BLaER1 (cell line): ENCODE results near the gene DLG3.
A peak's percentile ranks its signal among the peaks of the same experiment; 100 is the strongest.
"Not testable (repeated sequence)": the region's sequence is repeated elsewhere in the genome, so short reads cannot be mapped to it uniquely, and the experiment has no call there.

Experiments
- H3K27ac ChIP-seq: shearing (Covaris generic); formaldehyde crosslinking; 2 replicates; pipeline ENCODE4 v1.8.1; 2022
- H3K27me3 ChIP-seq: shearing (Covaris generic); formaldehyde crosslinking; 2 replicates; pipeline ENCODE4 v1.8.1; 2022
- H3K36me3 ChIP-seq: shearing (Covaris generic); formaldehyde crosslinking; 2 replicates; pipeline ENCODE4 v1.8.1; 2022
- H3K4me1 ChIP-seq: shearing (Covaris generic); formaldehyde crosslinking; 2 replicates; pipeline ENCODE4 v1.8.1; 2022
- H3K4me2 ChIP-seq: shearing (Covaris generic); formaldehyde crosslinking; 2 replicates; pipeline ENCODE4 v1.8.1; 2022
- H3K4me3 ChIP-seq: shearing (Covaris generic); formaldehyde crosslinking; 2 replicates; pipeline ENCODE4 v1.8.1; 2022
- H3K9ac ChIP-seq: shearing (Covaris generic); formaldehyde crosslinking; 2 replicates; pipeline ENCODE4 v1.8.1; 2022
- H3K9me3 ChIP-seq: shearing (Covaris generic); formaldehyde crosslinking; 2 replicates; pipeline ENCODE4 v1.8.1; 2022
- H4K20me1 ChIP-seq: shearing (Covaris generic); formaldehyde crosslinking; 2 replicates; pipeline ENCODE4 v1.8.1; 2022
- Cebpa-rat ChIP-seq: shearing (Covaris generic); IDR thresholded peaks from 2 replicates; pipeline ENCODE4 v1.8.1; 2022

The DLG3 gene

DNA sequence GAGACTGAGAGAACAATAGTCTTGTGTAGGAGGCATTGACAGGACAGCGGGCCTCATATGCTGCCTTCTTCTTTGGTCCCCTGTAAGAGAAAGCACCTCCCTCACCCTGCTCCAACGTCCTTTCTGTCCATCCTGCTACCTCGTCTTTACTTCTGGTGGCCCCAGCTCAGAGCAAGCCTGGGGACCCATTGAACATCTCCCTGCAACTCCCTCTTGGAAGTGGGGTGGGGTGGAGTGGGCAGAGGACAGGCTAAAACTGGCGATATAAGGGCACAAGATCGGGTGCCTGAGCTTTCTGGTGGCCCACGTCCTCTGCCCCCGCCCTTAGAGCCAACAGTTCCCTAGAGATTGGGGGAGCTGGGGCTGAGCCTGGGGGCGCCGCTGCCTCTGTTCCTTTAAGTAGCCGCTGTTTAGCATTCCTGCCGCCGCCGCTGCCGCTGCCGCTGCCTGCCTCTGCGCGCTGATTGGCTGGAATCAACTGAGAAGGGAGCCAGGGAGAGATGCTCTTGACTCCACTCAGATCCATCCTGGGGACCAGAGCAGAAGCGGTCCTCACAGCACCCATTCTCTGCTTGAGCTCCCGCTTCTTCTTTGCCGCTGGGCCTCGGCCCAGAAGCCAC, at the start of gene DLG3:
TSS of gene DLG3 (plus strand) at position 510 of the 620 bp plus-strand sequence. CDS start 367 bp downstream, outside the sequence.
- Histone ChIP-seq H3K9ac (no peak within 1 kb of the TSS), H3K4me1 (peaks cover under 1% of the 10 kb centered on the region), H3K4me2 (peak within 1 kb of the TSS; percentile 12; the same call in 1 of the 2 replicates), H3K4me3 (no peak within 1 kb of the TSS), H3K36me3 (no peaks in the 10 kb centered on the region), H4K20me1 (no peaks in the 10 kb centered on the region; the same call in 1 of the 2 replicates), H3K27me3 (peaks cover 94% of the 10 kb centered on the region), H3K27ac (no peak within 1 kb of the TSS), H3K9me3 (no peaks in the 10 kb centered on the region)
- no peak for TF ChIP-seq Cebpa-rat

DNA sequence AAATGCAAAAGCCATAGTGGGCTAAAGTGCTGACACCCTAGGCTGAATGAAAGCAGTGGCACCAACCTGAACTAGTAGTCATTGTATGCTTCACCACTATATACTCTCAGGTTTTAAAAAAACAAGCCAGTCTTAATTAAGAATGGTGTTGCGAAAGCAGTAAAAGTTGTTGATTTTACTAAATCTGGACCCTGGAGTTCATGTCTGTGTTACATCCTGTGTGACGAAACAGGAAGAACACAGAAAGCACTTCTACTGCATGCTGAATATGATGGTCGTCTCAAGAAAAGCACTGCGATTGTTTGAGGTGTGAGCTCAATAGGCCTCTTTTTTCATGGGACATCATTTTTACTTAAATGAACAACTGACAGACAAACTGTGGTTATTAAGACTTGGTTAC, 45.7 kb upstream of the DLG3 start:
- Histone ChIP-seq H3K27me3 (peaks cover 27% of the 10 kb centered on the region), H3K36me3 (peaks cover 49% of the 10 kb centered on the region), H4K20me1 (no peaks in the 10 kb centered on the region), H3K4me3 (no peak overlapping the region), H3K4me2 (no peak overlapping the region), H3K27ac (no peak overlapping the region), H3K4me1 (no peaks in the 10 kb centered on the region), H3K9me3 (peaks cover 5% of the 10 kb centered on the region), H3K9ac (no peak overlapping the region)
- TF ChIP-seq Cebpa-rat = no peak

DNA sequence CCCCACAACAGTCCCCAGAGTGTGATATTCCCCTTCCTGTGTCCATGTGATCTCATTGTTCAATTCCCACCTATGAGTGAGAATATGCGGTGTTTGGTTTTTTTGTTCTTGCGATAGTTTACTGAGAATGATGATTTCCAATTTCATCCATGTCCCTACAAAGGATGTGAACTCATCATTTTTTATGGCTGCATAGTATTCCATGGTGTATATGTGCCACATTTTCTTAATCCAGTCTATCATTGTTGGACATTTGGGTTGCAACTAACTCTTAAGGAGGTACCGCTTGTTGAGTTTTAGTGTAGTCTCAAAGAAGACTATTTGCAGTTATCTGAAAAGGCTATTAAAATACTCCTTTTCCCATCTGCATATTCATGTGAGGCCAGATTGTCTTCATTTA, 44.5 kb upstream of the DLG3 start:
- not testable (repeated sequence) for H4K20me1 ChIP-seq, H3K9me3 ChIP-seq, H3K9ac ChIP-seq, H3K27ac ChIP-seq, H3K4me1 ChIP-seq, H3K4me2 ChIP-seq, H3K4me3 ChIP-seq
- peaks cover 57% of the 10 kb centered on the region for H3K36me3 ChIP-seq
- H3K27me3 ChIP-seq = peaks cover 30% of the 10 kb centered on the region

DNA sequence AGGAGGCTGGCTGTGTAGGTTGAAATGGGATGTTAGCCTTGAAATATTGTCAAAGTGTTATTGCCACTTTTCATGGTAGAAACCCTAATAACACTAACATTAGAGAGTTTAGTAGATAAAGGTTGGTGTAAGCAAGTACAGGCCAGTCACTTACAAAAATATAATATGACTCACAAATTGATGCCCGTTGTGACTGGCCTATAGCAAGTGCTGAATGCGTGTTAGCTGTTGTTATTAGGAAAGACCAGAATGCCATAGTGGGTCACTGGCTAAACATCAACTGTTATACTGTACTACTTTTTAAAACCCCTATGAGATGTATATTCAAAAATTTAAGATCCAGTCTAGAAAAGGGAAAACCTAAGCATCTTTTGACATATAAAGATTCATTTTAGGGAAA, 41.9 kb upstream of the DLG3 start:
- Histone ChIP-seq H3K36me3 (peaks cover 60% of the 10 kb centered on the region), H3K27ac (no peak overlapping the region), H3K9me3 (no peaks in the 10 kb centered on the region), H3K4me3 (no peak overlapping the region), H3K4me2 (no peak overlapping the region), H3K9ac (no peak overlapping the region), H4K20me1 (no peaks in the 10 kb centered on the region), H3K27me3 (peaks cover 40% of the 10 kb centered on the region), H3K4me1 (no peaks in the 10 kb centered on the region)
- TF ChIP-seq Cebpa-rat = no peak

- TF ChIP-seq Cebpa-rat = no peak
- Histone ChIP-seq H4K20me1 (no peaks in the 10 kb centered on the region), H3K27ac (no peak overlapping the region), H3K4me3 (no peak overlapping the region), H3K36me3 (peaks cover 73% of the 10 kb centered on the region), H3K9me3 (no peaks in the 10 kb centered on the region), H3K27me3 (peaks cover 52% of the 10 kb centered on the region), H3K4me1 (no peaks in the 10 kb centered on the region), H3K9ac (no peak overlapping the region), H3K4me2 (no peak overlapping the region)
Observed at GRCh38 chrX:70405003-70405402, 39.6 kb upstream of the DLG3 start.

DNA sequence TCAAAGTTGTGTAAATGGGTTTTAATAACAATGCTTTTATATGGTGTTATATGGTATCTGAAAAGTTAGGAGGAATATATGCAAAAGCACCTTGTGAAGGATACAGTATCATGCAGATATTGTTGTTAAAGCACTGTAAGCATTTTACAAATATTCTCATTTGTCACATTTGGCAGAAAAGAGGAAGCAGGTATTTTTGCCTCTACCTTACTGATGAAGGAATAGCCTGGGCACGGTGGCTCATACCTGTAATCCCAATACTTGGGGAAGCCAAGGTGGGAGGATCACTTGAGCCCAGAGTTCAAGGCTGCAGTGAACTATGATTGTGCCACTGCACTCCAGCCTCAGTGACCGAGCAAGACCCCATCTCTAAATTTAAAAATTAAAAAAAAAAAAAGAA, 33.7 kb upstream of the DLG3 start:
- no peak for TF ChIP-seq Cebpa-rat
- no peak overlapping the region for H3K27ac ChIP-seq
- H3K27me3 ChIP-seq = peaks cover 69% of the 10 kb centered on the region
- peaks cover 60% of the 10 kb centered on the region for H3K36me3 ChIP-seq
- no peak overlapping the region for H3K4me2 ChIP-seq
- H3K4me1 ChIP-seq = no peaks in the 10 kb centered on the region
- no peak overlapping the region for H3K4me3 ChIP-seq
- H4K20me1 ChIP-seq = no peaks in the 10 kb centered on the region
- no peaks in the 10 kb centered on the region for H3K9me3 ChIP-seq
- no peak overlapping the region for H3K9ac ChIP-seq

DNA sequence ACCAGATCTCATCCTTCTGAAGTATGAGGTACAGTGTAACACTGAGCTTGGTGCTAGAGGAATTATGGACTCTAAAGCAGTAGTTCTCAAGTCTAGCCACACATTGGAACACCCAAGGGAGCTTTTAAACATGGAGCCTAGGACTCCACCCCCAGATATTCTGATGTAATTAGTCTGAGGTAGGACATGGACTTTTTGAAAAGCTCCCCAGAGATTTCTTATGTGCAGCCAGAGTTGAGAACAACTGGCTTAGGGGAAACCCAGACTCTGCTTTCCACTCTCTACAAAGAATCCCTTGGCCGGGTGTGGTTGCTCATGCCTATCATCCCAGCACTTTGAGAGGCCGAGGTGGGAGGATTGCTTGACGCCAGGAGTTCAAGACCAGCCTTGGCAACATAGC, 33.2 kb upstream of the DLG3 start:
- H3K4me3 ChIP-seq = no peak overlapping the region
- peaks cover 54% of the 10 kb centered on the region for H3K36me3 ChIP-seq
- H3K27ac ChIP-seq = no peak overlapping the region
- no peak overlapping the region for H3K9ac ChIP-seq
- H3K9me3 ChIP-seq = no peaks in the 10 kb centered on the region
- peaks cover 63% of the 10 kb centered on the region for H3K27me3 ChIP-seq
- H3K4me1 ChIP-seq = no peaks in the 10 kb centered on the region
- no peak overlapping the region for H3K4me2 ChIP-seq
- TF ChIP-seq Cebpa-rat = no peak
- H4K20me1 ChIP-seq = no peaks in the 10 kb centered on the region

- H3K9ac ChIP-seq = no peak overlapping the region
- H3K27ac ChIP-seq = no peak overlapping the region
- H3K4me1 ChIP-seq = no peaks in the 10 kb centered on the region
- no peaks in the 10 kb centered on the region for H3K9me3 ChIP-seq
- H3K4me2 ChIP-seq = no peak overlapping the region
- H3K4me3 ChIP-seq = no peak overlapping the region
- peaks cover 85% of the 10 kb centered on the region for H3K27me3 ChIP-seq
- TF ChIP-seq Cebpa-rat = no peak
- no peaks in the 10 kb centered on the region; the same call in 1 of the 2 replicates for H4K20me1 ChIP-seq
- H3K36me3 ChIP-seq = peaks cover 40% of the 10 kb centered on the region
Observed at GRCh38 chrX:70421618-70422017, 23.0 kb upstream of the DLG3 start.

DNA sequence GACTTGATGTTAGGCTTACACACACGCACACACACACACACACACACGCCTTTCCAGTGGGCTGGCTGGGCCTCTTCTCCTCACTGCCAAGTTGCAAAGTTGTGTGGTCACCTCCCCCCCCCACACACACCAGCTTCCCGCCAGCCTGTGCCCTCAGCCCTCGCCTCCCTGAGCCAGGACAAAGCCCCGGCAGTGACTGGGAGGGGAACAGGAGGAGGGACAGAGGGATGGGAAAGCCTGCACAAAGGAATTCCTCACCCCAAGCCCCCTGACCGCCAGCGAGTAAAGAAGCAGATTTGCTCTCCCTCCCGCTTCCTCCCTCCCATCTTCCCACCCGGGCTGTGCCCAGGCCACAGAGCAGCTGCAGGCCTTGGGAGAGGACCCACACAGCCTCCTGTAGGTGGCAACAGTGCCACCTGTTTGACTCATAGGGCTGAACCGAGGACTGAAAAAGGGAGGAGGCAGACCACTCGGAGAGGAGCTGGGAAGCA, 21.7 kb upstream of the DLG3 start, which contains the start of gene GDPD2:
TSS of gene GDPD2 (plus strand) at position 464 of the 491 bp plus-strand sequence. CDS start 1,671 bp downstream, outside the sequence.
- H3K4me2 ChIP-seq = no peak within 1 kb of the TSS
- no peaks in the 10 kb centered on the region; the same call in 1 of the 2 replicates for H4K20me1 ChIP-seq
- H3K4me3 ChIP-seq = no peak within 1 kb of the TSS
- H3K36me3 ChIP-seq = peaks cover 38% of the 10 kb centered on the region
- no peak within 1 kb of the TSS for H3K27ac ChIP-seq
- no peaks in the 10 kb centered on the region for H3K4me1 ChIP-seq
- peaks cover 94% of the 10 kb centered on the region for H3K27me3 ChIP-seq
- no peaks in the 10 kb centered on the region for H3K9me3 ChIP-seq
- no peak for TF ChIP-seq Cebpa-rat
- H3K9ac ChIP-seq = no peak within 1 kb of the TSS

GRCh38 chrX:70423936-70424675, 20.5 kb upstream of the DLG3 start:
- Histone ChIP-seq H3K36me3 (peaks cover 25% of the 10 kb centered on the region), H3K4me2 (no peak overlapping the region), H4K20me1 (no peaks in the 10 kb centered on the region; the same call in 1 of the 2 replicates), H3K9me3 (no peaks in the 10 kb centered on the region), H3K9ac (no peak overlapping the region), H3K4me3 (no peak overlapping the region), H3K27ac (no peak overlapping the region), H3K4me1 (no peaks in the 10 kb centered on the region), H3K27me3 (peaks cover 93% of the 10 kb centered on the region)
- no peak for TF ChIP-seq Cebpa-rat
